DMS53 treated with DMSO at 0.1 percent for 48 hours (cell line): ENCODE data around the gene ZNF580.

Experiments
- DNase-seq: peaks from one replicate; lab custom pipeline; 2025; ENCODE audit not compliant: unreplicated experiment; lab: John Stamatoyannopoulos, UW

The ZNF580 gene

DNA sequence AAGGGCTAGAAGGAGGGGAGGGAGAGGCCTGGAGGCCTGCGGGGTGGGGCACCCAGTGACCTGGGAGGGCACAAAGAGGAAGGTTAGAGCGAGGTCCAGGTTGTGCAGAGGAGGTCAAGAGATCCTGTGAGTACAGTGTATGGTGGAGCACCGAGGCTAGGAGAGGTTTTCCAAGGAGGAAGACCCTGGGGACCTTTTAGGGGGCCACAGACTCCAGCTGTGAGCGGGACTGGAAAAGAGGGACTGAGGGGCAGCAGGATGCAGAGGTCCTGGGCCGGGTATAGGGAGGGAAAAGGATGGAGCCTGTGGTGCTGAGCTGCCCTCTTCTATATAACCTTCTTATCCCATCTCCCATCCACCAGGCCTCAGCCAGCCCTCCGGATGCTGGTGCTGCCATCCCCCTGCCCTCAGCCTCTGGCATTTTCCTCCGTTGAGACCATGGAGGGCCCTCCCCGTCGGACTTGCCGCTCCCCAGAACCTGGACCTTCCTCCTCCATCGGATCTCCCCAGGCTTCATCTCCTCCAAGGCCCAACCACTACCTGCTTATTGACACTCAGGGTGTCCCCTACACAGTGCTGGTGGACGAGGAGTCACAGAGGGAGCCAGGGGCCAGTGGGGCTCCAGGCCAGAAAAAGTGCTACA, 3.5 kb downstream of the ZNF580 start:
- DNase-seq = no peak

DNA sequence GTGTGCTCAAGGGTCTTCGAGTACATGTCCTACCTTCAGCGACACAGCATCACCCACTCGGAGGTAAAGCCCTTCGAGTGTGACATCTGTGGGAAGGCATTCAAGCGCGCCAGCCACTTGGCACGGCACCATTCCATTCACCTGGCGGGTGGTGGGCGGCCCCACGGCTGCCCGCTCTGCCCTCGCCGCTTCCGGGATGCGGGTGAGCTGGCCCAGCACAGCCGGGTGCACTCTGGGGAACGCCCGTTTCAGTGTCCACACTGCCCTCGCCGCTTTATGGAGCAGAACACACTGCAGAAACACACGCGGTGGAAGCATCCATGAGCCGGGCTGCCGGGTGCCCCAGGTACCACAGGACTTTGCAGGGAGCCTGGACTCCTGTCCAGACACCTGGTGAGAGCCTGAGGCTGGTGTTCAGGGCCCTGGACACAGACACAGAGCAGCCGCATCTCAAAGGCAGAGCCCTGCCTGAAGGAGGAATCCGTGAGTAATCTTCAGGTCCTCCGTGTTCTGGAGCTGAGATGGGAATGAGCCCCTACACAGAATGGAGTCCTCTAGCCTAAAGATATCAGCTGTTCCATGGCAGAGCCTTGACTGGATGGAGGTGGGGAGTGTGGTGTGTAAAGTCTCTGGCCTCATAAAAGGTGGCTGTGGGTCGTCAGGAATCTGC, 4.2 kb downstream of the ZNF580 start:
- DNase-seq = no peak

DNA sequence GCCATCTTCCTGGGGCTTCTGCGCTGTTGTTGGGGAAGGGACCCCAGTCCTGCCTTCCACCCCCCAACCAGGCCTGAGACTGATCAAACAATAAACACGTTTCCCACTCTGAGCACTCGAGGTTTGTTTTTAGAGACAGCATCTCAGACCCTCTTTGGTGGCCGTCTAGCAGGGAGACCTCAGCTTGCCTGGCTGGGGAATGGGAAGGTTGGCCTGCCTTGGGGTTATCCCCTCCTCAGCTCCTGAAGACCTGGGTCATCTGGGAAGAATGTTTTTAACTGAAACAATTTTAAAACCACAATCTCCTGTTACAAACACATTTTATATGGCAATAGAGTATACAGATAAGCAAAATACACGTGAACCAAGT, 4.7 kb downstream of the ZNF580 start:
- DNase-seq = no peak

DNA sequence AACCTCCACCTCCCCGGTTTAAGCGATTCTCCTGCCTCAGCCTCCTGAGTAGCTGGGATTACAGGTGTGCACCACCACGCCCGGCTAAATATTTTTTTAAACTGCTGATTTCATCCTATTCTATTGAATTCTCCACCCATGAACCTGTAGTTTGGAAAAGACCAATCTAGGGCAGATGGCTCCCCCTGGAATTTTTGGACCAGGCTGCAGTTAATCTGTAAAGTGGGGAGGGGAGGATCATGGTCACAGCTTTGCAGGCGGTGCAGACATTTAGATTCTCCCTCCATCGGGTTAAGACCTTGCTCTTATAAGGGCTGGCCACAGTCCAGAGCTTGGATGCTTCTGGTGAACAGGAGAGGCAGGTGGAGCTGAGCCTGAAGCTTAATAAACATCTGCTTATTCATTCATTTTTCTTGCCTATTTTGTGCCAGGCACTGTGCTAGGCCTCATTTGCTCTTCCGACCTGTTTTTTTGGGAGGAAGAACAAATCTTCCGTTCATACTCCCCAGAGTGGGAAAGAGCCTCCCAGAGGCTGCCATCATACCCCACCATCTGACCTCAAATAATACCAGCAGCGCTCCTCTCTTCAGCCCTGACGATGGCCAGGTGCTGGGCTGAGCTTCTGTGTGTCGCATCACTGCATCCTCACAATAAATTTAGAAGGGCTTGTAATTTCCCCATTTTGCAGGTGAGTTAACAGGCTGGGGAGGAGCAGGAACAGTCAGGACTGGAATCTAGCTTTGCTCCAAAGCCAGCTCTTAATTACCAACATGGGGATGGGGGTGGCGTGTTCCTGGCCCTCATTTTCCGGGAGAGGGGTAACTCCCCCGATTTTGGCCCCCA, 6.3 kb downstream of the ZNF580 start:
- DNase-seq = peak; percentile 24

DNA sequence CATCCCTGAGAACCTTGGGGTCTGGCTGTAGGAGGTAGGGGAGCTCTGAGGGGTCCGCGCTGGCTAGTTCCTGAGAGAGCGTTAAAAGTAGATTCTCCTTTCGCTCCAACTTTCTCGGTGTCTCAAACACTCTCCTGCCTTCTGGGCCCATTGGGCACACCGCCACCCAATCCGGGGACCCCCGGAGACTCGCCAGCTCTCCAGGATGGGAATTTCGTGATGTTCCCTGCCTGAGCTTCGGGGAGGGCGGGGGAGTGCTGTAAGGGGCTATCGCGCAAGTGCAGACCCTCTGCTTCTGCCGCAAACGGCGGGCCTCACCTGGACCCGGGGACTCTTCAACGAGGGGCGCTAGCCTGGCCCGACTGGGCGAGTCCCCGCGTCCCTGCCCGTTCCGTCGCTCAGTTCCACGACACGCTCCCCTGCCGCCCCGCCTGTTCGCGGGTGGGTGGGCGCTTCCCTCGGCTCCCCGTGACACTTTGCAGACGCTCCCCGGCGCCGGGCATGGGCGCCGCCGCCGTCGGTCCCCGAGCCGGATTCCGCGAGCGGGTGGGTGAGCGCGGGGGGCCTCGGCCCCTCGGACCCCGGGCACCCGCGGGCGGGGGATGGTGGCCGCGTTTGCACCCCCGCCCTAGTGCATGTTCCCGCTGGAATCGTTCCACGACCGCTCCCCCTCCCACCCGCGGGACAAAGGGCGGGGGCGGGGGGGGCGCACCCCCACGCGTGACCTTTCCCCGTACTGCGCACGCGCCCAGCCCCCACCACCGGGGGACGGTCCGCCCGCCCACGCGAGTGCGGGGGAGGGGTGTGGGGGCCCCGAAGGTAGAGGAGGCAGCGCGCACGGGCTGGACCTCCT, 7.2 kb downstream of the ZNF580 start, which contains the start of gene CCDC106:
CCDC106 (plus strand) TSS at position 481 of the 853 bp plus-strand sequence. CDS start 835 bp downstream, outside the sequence.
- peak; percentile 54 for DNase-seq

DNA sequence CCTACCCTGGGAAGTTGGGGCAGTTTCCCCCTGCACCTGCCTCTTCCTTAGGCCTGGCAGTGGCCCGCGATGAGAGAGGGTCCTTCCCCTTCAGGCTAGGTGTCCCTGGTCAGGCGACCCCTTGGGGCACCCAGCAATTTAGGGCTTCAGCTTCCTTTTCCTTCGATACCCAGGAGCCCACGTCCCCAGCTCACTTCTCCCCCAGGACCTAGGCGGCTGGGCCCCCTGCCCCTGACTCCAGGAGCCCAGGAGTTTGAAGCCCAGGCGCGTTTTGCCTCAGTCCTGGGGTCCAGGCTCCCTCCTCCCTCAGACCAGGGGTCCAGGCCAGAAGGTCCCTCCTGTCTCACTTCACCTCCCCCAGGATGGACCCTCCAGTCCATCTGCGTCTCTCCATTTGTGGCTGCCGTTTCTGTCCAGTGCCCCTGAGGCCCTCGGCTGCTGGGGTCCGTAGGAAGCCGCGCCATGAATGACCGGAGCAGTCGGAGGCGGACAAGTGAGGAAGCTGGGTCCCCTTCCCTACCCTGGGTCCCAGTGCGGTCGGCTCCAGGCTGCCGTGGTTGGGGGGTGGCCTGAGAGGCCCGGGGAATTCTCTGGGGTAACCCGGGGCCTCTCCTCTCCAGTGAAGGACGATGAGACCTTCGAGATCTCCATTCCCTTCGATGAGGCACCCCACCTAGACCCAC, 7.9 kb downstream of the ZNF580 start:
- no peak for DNase-seq

DNA sequence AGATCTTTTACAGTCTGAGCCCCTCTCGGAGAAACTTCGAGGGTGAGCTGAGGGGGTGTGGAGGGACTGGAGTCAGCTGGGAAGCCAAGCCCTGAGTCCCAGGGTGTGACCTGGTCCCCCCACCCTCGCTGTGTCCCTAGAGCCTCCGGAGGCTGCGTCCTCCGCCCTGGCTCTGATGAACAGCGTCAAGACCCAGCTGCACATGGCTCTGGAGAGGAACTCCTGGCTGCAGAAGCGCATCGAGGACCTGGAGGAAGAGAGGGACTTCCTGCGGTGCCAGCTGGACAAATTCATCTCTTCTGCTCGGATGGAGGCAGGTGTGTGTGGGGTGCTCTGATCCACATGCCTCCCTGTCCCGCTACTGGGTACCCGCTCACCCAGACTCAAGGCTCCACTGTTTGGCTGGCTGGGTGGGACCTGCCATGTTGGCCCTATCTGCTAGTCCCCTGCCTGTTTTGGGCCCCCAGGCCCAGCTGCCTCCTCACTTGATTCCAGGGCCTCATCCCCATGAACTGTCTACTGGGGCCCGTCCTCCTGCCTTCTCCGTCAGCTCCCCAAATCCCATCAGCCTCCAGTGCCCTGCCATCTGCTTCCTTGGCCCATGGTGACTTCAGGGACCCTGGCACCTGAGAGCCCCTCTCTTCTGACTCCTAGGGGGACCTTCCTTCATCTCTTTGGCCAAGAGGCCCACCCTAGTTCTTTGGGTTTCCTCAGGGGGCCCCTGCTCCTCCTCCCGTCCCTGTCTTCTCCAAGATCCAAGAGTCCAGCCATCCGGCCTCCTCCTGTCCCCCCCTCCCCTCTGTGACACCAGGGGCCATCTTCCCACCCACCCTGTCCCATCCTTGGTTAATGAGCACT, 8.7 kb downstream of the ZNF580 start:
- DNase-seq = no peak

DNA sequence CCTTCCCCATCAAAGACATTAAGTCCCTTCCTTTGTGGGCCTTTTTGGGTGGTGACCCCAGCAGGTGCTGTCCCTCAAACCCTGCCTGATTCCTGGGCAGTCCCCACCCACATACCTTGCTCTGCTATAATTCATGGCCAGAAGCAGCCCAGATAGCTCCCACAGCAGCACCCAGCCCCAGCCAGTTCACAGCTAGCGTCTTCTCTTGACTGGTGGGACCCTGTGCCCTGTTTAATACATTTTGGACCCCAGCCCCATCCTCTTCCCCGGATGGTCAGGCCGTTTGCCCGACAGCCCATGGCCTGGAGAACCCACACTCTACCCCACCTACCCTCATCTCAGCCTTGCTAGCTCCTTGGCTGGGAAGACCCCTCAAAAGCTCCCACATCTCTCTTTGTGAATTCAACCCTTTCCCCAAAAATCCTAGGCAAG, 9.3 kb downstream of the ZNF580 start:
- no peak for DNase-seq

DNA sequence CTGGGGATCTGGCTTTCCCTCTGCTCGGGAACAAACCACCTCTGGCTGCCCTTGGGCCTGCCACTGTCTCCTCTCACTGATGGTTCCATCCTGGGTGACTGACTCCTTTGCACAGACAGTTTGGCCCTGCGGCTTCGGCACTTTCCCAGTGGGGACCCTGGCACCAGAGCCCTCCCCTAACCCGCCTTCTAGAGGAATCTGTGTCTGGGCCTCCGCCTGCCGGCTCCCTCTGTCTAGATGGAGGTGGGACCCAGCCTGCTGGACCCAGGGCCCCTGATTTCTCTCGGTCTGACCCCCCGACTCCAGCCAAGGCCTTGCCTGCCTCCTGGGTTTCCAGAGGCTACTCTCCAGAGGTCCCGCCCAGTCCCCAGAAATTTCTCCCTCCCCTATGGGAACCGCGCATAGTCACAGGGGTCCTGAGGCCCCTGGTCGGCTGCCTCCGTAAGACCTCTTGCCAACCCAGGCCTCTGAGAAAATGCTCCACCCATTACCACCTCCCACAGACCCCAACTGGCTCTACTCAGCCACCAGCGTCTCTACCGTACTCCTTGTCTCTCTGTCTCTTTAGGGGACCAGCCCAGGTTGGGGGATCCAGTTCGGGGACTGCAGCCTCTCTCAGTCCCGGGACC, 9.9 kb downstream of the ZNF580 start:
- DNase-seq = no peak

DNA sequence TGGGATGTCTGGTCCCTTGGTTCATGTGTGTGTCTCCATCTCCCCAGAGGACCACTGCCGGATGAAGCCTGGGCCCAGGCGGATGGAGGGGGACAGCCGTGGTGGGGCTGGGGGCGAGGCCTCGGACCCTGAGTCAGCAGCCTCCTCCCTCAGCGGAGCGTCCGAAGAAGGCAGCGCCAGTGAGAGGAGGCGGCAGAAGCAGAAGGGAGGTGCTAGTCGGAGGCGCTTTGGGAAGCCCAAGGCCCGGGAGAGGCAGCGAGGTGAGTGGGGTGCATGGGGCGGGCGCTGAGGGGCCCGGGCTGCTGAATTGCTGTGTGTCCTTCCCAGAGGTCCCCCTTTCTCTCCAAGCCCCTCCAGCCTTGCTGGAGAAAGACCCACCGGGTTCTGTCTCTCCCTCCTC, 10.4 kb downstream of the ZNF580 start:
- no peak for DNase-seq

DNA sequence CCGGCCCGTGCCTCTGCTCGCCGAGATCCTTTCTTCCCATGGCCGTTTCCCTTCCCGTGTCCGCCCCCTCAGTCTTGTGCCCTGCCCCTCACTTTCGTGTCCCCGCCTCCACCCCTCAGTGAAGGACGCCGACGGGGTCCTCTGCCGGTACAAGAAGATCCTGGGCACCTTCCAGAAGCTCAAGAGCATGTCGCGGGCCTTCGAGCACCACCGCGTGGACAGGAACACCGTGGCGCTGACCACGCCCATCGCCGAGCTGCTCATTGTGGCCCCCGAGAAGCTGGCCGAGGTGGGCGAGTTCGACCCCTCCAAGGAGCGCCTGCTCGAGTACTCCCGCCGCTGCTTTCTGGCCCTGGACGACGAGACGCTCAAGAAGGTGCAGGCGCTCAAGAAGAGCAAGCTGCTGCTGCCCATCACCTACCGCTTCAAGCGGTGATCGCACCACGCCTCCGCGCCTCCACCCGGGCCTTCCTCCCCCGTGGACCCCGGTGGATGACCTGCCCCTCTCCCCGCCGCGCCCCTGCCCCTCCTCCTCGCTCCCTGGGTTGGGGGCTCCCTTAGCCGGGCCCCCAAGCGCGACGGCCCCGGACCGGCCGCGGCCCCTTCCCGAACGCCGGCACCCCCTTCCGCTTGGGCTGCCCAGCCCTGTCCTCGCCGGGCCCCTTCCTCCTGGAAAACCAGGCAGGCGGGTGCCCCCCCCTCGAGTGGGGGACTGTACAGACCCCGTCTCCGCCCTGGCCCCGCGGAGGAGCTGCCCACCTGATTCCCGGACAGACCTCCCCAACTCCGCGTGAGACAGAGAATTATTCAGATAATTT, 11.7 kb downstream of the ZNF580 start:
- DNase-seq = no peak

DNA sequence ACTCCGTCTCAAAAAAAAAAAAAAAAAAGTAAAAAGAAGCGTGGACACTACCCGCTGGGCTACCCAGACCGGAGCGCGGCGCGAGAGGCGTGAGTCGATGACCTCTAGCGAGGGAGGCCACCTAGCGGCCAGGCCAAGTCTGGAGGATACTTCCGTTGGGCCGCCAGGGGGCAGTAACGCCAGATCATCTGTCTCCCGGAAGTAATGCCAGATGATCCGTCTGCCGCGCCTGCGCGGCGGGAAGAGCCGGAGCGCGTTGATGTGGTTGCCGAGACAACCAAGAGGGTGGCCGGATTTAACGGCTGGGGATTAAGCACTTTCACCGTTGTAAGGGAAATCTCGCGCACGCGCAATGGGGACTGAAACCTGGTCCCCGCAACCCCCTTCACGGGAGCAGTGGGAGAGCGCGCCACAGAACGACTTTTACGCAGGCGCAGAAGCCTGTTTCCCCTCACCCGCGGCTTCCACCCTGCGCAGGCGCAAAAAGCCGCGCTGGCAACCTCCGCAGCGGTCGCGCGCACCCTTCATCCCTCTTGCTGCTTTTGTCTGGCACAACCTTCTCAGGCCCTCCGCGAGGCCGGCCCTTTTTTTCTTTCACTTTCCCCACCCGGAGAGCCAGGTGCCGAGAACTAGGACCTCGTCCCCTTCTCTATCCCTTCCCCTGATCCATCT, 13.0 kb downstream of the ZNF580 start:
- peak; percentile 98 for DNase-seq

DNA sequence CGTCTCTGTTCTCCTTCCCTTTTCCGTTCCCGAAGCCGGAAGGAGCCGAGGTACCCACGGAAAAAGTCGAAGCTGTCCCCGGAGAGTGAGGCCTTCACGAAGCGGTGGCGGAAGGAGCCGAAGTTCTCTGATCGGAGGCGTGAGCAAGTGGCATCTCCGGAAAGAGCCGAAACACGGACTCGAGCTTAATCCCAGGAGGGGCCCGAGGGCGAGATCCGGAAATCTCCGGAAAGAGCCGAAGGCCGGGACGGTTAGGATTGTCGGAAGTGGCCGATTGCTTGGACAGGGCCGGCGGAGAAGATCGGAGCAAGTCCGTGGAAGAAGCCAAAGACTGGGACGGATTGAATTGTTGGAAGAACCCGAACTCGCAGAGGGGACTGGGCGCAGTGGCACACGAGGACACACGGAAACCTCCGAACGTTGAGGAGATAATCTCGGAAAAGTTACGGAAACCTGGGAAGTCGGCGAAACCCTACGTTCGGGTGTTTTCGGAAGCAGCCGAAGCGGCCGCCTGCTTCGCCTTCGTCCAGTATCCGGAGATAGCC, 13.6 kb downstream of the ZNF580 start:
- DNase-seq = peak; percentile 98

DNA sequence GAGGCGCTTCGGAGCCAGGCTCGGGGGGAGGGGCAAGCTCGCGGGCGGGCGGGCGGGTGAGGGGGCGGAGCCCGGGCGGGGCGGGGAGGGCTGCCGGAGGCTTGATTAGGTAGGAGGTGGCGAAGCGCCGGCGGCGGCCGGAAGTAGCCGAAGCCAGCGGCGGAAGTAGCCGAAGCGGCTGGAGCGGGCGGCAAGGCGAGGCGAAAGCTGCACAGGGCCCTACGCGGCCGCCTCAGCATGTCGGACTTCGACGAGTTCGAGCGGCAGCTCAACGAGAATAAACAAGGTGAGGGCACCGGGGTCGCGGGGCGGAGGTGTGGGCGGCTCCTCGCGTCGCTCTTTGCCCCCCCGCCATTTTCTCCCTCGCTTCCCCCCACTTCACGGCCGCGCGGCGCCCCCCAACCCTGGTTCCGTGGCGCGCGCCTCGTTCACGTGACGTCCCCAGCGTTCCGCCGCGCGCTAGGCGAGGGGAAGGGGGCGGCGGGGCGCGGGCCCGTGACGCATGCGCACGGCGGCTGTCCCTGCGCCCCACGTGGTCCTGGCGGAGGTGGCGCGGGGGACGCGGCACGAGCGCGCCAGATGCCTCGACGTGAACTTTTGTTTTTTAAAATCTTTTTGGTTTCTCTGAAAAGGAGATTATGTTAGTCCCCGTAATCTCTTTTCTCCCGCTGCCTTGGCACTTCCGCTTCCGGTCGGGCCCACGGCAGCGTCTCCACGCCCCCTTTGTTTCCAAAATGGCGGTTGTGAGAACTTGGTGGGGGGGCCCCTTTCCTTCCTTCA, 14.3 kb downstream of the ZNF580 start, which contains the start of gene U2AF2:
U2AF2 (plus strand) TSS at position 168 of the 780 bp plus-strand sequence; CDS start at position 238, 70 bp downstream.
- peak; percentile 93 for DNase-seq

DNA sequence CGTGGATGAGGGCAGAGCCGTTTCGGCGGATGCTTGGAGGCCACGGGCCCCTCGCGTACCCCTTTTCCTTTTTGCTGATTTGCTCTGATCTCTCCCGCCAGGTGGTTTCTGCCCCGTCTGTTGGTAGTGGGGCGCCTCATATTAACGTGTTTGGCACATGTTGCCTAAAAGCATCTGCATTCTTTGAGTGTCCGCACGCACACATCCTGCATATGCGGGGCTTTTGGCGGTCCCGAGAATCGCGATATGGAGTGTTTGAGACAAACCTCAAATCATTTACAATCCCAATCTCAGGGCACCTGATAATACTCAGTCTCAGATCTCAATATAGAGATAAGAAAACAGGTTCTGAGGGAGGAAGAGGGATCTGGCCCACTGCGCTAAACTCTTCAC, 14.8 kb downstream of the ZNF580 start:
- DNase-seq = no peak

DNA sequence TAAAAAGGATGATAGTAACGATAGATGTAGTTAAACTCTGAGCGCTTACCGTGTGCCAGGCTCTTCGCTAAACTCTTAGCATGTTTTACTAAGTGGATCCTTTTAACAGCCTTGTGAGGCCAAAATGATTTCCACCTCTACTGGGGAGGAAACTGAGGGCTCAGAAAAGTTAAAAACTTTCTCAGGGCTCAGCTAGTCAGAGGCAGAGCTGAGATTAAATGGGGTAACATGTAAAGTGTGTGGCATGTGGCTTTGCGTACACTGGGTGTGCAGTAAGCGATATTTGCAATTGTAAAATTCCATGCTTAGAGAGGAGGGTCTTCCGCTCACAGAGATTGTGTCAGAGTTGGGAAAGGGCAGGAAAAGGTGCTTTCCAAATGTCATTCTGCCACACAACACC, 15.8 kb downstream of the ZNF580 start:
- no peak for DNase-seq
